A549 (cell line): ENCODE data around the gene MAD1L1. TPM values are rescaled to one million over a fixed set of nuclear protein-coding genes. Genes with fewer than 3 reads are reported as not detected.

ENCODE experiments used
- ATAC-seq, 2 experiments: fragments of 200-7000 bp in 1 of 2; fragments of >200 bp in 1 of 2; cut with Nextera tagmentation in 1 of 2; cut with Tn5 transposase in 1 of 2; 3 replicates each; pipeline versions ENCODE4 v1.8.0 to v1.9.1; 2018 to 2020; ENCODE audit warnings: mild to moderate bottlenecking in 1 of 2, moderate library complexity in 1 of 2
- CTCF ChIA-PET: fragments of 300-600 bp; sonication (Branson Sonifier 250); formaldehyde crosslinking; extraction: SDS; loops from one replicate; lab custom pipeline; 2021; ENCODE audit warnings: antibody characterized with exemption, inconsistent platforms; lab: Yijun Ruan, JAX
- POLR2A ChIA-PET: fragments of 350-600 bp; formaldehyde crosslinking; extraction: SDS; loops from one replicate; lab custom pipeline; 2021; ENCODE audit warnings: antibody characterized with exemption, inconsistent platforms; lab: Yijun Ruan, JAX
- DNase-seq, 2 experiments: peaks; one replicate each; pipeline versions ENCODE4 v3.0.0 to v3.0.0-alpha.2; 2011 to 2016; ENCODE audit warnings: low read depth in 1 of 2, low spot score in 1 of 2
- FAIRE-seq: peaks from 2 replicates; lab custom pipeline; 2011; peaks lifted over from hg19 to GRCh38; lab: Jason Lieb, UNC
- H3K27ac ChIP-seq, 2 experiments: fragments of >200 bp; sonication (Bioruptor Twin); formaldehyde crosslinking; 3 replicates each; pipeline ENCODE4 v1.5.1; 2016 to 2017
- H3K4me1 ChIP-seq: fragments of >200 bp; sonication (Bioruptor Twin); formaldehyde crosslinking; 3 replicates; pipeline ENCODE4 v1.6.1; 2016
- H3K4me2 ChIP-seq: fragments of >200 bp; sonication (Bioruptor Twin); formaldehyde crosslinking; 3 replicates; pipeline ENCODE4 v1.6.1; 2016
- H3K4me3 ChIP-seq: fragments of >200 bp; sonication (Bioruptor Twin); formaldehyde crosslinking; 3 replicates; pipeline ENCODE4 v1.5.1; 2016
- H3K9me3 ChIP-seq: fragments of >200 bp; sonication (Bioruptor Twin); formaldehyde crosslinking; 3 replicates; pipeline ENCODE4 v1.6.1; 2016
- BHLHE40 ChIP-seq: IDR thresholded peaks from 2 replicates; pipeline ENCODE4 v1.6.1; 2012; ENCODE audit warnings: low read depth, low read length, inconsistent platforms
- CBX8 ChIP-seq: fragments of 200-600 bp; sonication (generic); IDR thresholded peaks from 2 replicates; pipeline ENCODE4 v1.6.1; 2016
- CHD2 ChIP-seq: fragments of 150-350 bp; IDR thresholded peaks from 2 replicates; pipeline ENCODE4 v1.6.1; 2014; ENCODE audit warnings: low read length; ENCODE audit not compliant: partially characterized antibody
- EHMT2 ChIP-seq: fragments of 200-600 bp; sonication (generic); IDR thresholded peaks from 2 replicates; pipeline ENCODE4 v1.6.1; 2016; ENCODE audit warnings: antibody characterized with exemption, low read depth, mild to moderate bottlenecking, moderate library complexity
- EP300 ChIP-seq, 2 experiments: fragments of >200 bp; sonication (Bioruptor Twin); formaldehyde crosslinking; IDR thresholded peaks; 2 replicates in 1 of 2; 3 replicates in 1 of 2; pipeline ENCODE4 v1.6.1; 2016 to 2017
- FOXS1 ChIP-seq: fragments of 250-450 bp; sonication (Bioruptor Pico); IDR thresholded peaks from 2 replicates; pipeline ENCODE4 v1.5.0; 2020; ENCODE audit warnings: mild to moderate bottlenecking, moderate library complexity
- GATA3 ChIP-seq: IDR thresholded peaks from 2 replicates; pipeline ENCODE4 v1.6.1; 2012; ENCODE audit warnings: borderline replicate concordance
- HOXB13 ChIP-seq: fragments of 250-450 bp; sonication (Bioruptor Pico); IDR thresholded peaks from 2 replicates; pipeline ENCODE4 v1.5.0; 2020; ENCODE audit warnings: low read depth, mild to moderate bottlenecking, moderate library complexity
- JUN ChIP-seq, 2 experiments: fragments of >200 bp; sonication (Bioruptor Twin); formaldehyde crosslinking; IDR thresholded peaks; 2 replicates in 1 of 2; 3 replicates in 1 of 2; pipeline ENCODE4 v1.6.1; 2016 to 2017
- KDM1A ChIP-seq: fragments of 200-600 bp; sonication (generic); IDR thresholded peaks from 2 replicates; pipeline ENCODE4 v1.6.1; 2016; ENCODE audit warnings: low read depth, mild to moderate bottlenecking
- MAFK ChIP-seq: fragments of 450-650 bp; IDR thresholded peaks from 2 replicates; pipeline ENCODE4 v1.6.1; 2014; ENCODE audit not compliant: partially characterized antibody
- MAX ChIP-seq: IDR thresholded peaks from 2 replicates; pipeline ENCODE4 v1.6.1; 2012
- MYC ChIP-seq: IDR thresholded peaks from 2 replicates; pipeline ENCODE4 v1.6.1; 2012; ENCODE audit warnings: mild to moderate bottlenecking, inconsistent platforms, low read length, improper control_type of control experiment, borderline replicate concordance
- NFE2L2 ChIP-seq: fragments of 150-350 bp; conservative IDR thresholded peaks from 2 replicates; pipeline ENCODE4 v1.6.1; 2014; ENCODE audit warnings: low read length
- NPAS2 ChIP-seq: fragments of 250-450 bp; sonication (Bioruptor Pico); IDR thresholded peaks from 2 replicates; pipeline ENCODE4 v1.8.0; 2022; ENCODE audit warnings: mild to moderate bottlenecking, moderate library complexity, borderline replicate concordance
- NR3C1 ChIP-seq: fragments of >200 bp; sonication (Bioruptor Twin); formaldehyde crosslinking; IDR thresholded peaks from 3 replicates; pipeline ENCODE4 v1.6.1; 2017
- POLR2A ChIP-seq: IDR thresholded peaks from 2 replicates; pipeline ENCODE4 v1.6.1; 2012; ENCODE audit warnings: mild to moderate bottlenecking, low read length
- RARB ChIP-seq: fragments of 250-450 bp; sonication (Bioruptor Pico); IDR thresholded peaks from 2 replicates; pipeline ENCODE4 v1.8.0; 2021; ENCODE audit warnings: mild to moderate bottlenecking, moderate library complexity
- RFX5 ChIP-seq: fragments of 450-650 bp; IDR thresholded peaks from 2 replicates; pipeline ENCODE4 v1.7.1; 2014; ENCODE audit warnings: antibody characterized with exemption, mild to moderate bottlenecking, moderate library complexity
- RNF2 ChIP-seq: fragments of 200-600 bp; sonication (generic); IDR thresholded peaks from 2 replicates; pipeline ENCODE4 v1.6.1; 2016; ENCODE audit warnings: low read depth, mild to moderate bottlenecking, antibody characterized with exemption, moderate library complexity, borderline replicate concordance
- SMC3 ChIP-seq: fragments of >200 bp; sonication (Bioruptor Twin); formaldehyde crosslinking; IDR thresholded peaks from 3 replicates; pipeline ENCODE4 v1.6.1; 2018; ENCODE audit warnings: inconsistent platforms
- SREBF2 ChIP-seq: fragments of 450-650 bp; IDR thresholded peaks from 2 replicates; pipeline ENCODE4 v1.6.1; 2014; ENCODE audit warnings: mild to moderate bottlenecking, moderate library complexity
- TFCP2L1 ChIP-seq: fragments of 250-450 bp; sonication (Bioruptor Pico); IDR thresholded peaks from 2 replicates; pipeline ENCODE4 v1.5.0; 2021; ENCODE audit warnings: mild to moderate bottlenecking
- TP53 ChIP-seq: fragments of 250-450 bp; sonication (Bioruptor Pico); IDR thresholded peaks from 2 replicates; pipeline ENCODE4 v1.5.0; 2021; ENCODE audit warnings: mild to moderate bottlenecking, moderate library complexity
- ZFP36 ChIP-seq: fragments of 450-650 bp; IDR thresholded peaks from 2 replicates; pipeline ENCODE4 v1.6.1; 2014; ENCODE audit warnings: borderline replicate concordance; ENCODE audit not compliant: partially characterized antibody
- ZNF302 ChIP-seq: fragments of 250-450 bp; sonication (Bioruptor Pico); IDR thresholded peaks from 2 replicates; pipeline ENCODE4 v1.9.0; 2021; ENCODE audit warnings: inconsistent platforms, mild to moderate bottlenecking, moderate library complexity
- ZSCAN20 ChIP-seq: fragments of 250-450 bp; sonication (Bioruptor Pico); IDR thresholded peaks from 2 replicates; pipeline ENCODE4 v1.8.0; 2022; ENCODE audit warnings: mild to moderate bottlenecking, moderate library complexity
- WGBS: methylation state at CpG from one replicate; pipeline ENCODE4 v1.1.6; 2017; ENCODE audit errors: missing lambda C conversion rate; 5-methylcytosine and 5-hydroxymethylcytosine counted together
- polyA plus RNA-seq, 4 experiments: library from polyadenylated mRNA; depleted of rRNA in 3 of 4; stranded (reverse); fragments of >200 nt; fragmentation: RNase III in 1 of 4; extraction: RNeasy Plus Mini Kit Qiagen cat#74134 plus additional on column Dnase treatment in 1 of 4; gene quantifications; 2 replicates in 3 of 4; 3 replicates in 1 of 4; pipeline ENCODE4 v1.2.3, GENCODE V29; 2011 to 2017
- TF ChIP-seq, protein P1 (sequence below): fragments of 450-650 bp; IDR thresholded peaks from 2 replicates; pipeline ENCODE4 v1.6.1; 2014; ENCODE audit warnings: antibody characterized with exemption
- TF ChIP-seq, protein P2 (sequence below): fragments of >200 bp; sonication (Bioruptor Twin); formaldehyde crosslinking; IDR thresholded peaks from 3 replicates; pipeline ENCODE4 v1.5.1; 2016

The MAD1L1 gene
- polyA plus RNA-seq, 2 of the 4 experiments (the other 2 are of a cell fraction) = 13.6 to 16.6 TPM

- H3K4me1 ChIP-seq = no peaks in the 10 kb centered on the region
- H3K9me3 ChIP-seq = no peaks in the 10 kb centered on the region
- no peak for DNase-seq
- WGBS = 92% methylated on average over 8 of the region's 8 CpGs
- TF ChIP-seq HOXB13 (CRISPR knock-in tag) = no peak
- TF ChIP-seq, protein P1, sequence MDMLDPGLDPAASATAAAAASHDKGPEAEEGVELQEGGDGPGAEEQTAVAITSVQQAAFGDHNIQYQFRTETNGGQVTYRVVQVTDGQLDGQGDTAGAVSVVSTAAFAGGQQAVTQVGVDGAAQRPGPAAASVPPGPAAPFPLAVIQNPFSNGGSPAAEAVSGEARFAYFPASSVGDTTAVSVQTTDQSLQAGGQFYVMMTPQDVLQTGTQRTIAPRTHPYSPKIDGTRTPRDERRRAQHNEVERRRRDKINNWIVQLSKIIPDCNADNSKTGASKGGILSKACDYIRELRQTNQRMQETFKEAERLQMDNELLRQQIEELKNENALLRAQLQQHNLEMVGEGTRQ = no peak
- TF ChIP-seq BHLHE40 = no peak
- no peak for TF ChIP-seq RARB (CRISPR knock-in tag)
- no peak for TF ChIP-seq ZFP36
- TF ChIP-seq KDM1A = no peak
- no peak for TF ChIP-seq NR3C1
- TF ChIP-seq TFCP2L1 (CRISPR knock-in tag) = no peak
- no peak for TF ChIP-seq RFX5
- TF ChIP-seq ZNF302 (CRISPR knock-in tag) = no peak
- TF ChIP-seq, protein P2, sequence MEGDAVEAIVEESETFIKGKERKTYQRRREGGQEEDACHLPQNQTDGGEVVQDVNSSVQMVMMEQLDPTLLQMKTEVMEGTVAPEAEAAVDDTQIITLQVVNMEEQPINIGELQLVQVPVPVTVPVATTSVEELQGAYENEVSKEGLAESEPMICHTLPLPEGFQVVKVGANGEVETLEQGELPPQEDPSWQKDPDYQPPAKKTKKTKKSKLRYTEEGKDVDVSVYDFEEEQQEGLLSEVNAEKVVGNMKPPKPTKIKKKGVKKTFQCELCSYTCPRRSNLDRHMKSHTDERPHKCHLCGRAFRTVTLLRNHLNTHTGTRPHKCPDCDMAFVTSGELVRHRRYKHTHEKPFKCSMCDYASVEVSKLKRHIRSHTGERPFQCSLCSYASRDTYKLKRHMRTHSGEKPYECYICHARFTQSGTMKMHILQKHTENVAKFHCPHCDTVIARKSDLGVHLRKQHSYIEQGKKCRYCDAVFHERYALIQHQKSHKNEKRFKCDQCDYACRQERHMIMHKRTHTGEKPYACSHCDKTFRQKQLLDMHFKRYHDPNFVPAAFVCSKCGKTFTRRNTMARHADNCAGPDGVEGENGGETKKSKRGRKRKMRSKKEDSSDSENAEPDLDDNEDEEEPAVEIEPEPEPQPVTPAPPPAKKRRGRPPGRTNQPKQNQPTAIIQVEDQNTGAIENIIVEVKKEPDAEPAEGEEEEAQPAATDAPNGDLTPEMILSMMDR = no peak
- TF ChIP-seq FOXS1 (CRISPR knock-in tag) = no peak
- TF ChIP-seq EP300 (IDR thresholded peaks at IDR 0.05) = no peak
- FAIRE-seq = no peak
- ChIA-PET CTCF (interaction anchor here (1.5 kb wide), 1 partner anchor 12 kb away, joined by 3 read pairs; no protein-coding TSS in a partner anchor), POLR2A (no interaction called here)
- no peak overlapping the region for H3K27ac ChIP-seq
- H3K4me3 ChIP-seq = no peak overlapping the region
- ATAC-seq = no peak
- no peak overlapping the region for H3K4me2 ChIP-seq
These were observed 263.1 kb downstream of the MAD1L1 start for GRCh38 chr7:1969459-1970284.

- ChIA-PET CTCF (no interaction called here), POLR2A (no interaction called here)
- H3K4me2 ChIP-seq = no peak overlapping the region
- WGBS = 96% methylated on average over 33 of the region's 36 CpGs
- ATAC-seq (no peak), DNase-seq (no peak), FAIRE-seq (no peak)
- no peaks in the 10 kb centered on the region for H3K9me3 ChIP-seq
- TF ChIP-seq MYC (no peak), ZSCAN20 (no peak), MAX (no peak), RNF2 (no peak), ZNF302 (CRISPR knock-in tag) (no peak)
- H3K27ac ChIP-seq = no peak overlapping the region
- H3K4me3 ChIP-seq = no peak overlapping the region
- H3K4me1 ChIP-seq = no peaks in the 10 kb centered on the region
These were observed 264.2 kb downstream of the MAD1L1 start for GRCh38 chr7:1968397-1969111.

DNA sequence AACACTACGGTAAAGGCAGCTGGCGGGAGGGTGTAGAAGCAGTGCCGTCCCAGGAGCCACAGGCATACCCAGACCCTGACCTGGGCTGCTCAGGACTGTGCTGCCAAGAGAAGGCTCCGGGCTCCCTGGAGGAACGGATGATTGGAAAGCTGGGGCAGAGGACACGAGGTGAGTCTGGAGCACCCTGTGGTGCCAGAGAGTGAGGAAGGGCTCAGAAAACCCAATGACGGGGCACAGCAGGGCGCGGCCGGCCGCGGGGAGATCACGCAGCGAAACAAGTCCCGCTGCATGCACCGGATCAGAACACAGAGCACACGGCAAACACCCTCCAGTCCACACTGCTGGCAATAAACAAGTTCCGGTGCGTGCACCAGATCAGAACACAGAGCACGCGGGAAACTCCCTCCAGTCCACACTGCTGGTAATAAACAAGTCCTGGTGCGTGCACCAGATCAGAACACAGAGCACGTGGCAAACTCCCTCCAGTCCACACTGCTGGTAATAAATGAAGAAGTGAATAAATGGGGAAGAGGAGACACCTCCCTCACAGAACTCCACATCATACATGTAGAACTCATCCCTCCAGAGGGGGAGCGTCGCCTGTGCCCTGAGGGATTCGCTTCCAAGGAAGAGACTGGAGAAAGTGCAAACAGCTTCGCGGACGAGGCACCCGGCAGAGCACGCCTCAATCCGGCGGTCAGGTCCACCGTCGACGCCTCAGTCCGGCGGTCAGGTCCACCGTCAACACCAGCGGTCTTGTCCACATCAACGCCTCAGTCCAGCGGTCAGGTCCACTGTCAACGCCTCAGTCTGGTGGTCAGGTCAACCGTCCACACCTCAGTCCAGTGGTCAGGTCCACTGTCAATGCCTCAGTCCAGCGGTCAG lies 265.0 kb downstream of the MAD1L1 start:
- ChIA-PET CTCF (no interaction called here), POLR2A (no interaction called here)
- no peaks in the 10 kb centered on the region for H3K4me1 ChIP-seq
- WGBS = 93% methylated on average over 45 of the region's 45 CpGs
- H3K27ac ChIP-seq = no peak overlapping the region
- DNase-seq (no peak), ATAC-seq (no peak), FAIRE-seq (no peak)
- no peak overlapping the region for H3K4me2 ChIP-seq
- H3K9me3 ChIP-seq = no peaks in the 10 kb centered on the region
- no peak overlapping the region for H3K4me3 ChIP-seq
- no peak for TF ChIP-seq SREBF2
- TF ChIP-seq POLR2A = no peak
- no peak for TF ChIP-seq GATA3
- TF ChIP-seq CBX8 = no peak
- TF ChIP-seq SMC3 = no peak
- no peak for TF ChIP-seq CHD2
- no peak for TF ChIP-seq JUN (IDR thresholded peaks at IDR 0.05)
- TF ChIP-seq ZNF302 (CRISPR knock-in tag) = no peak
- TF ChIP-seq MAFK = no peak
- TF ChIP-seq BHLHE40 = no peak
- TF ChIP-seq NPAS2 (CRISPR knock-in tag) = no peak
- TF ChIP-seq RARB (CRISPR knock-in tag) = no peak
- TF ChIP-seq RNF2 = no peak
- no peak for TF ChIP-seq HOXB13 (CRISPR knock-in tag)
- no peak for TF ChIP-seq EHMT2
- TF ChIP-seq NFE2L2 = no peak
- TF ChIP-seq TP53 = no peak
